A549 (cell line): ENCODE results near the gene TRAK2. TPM values are rescaled to one million over a fixed set of nuclear protein-coding genes. Genes with fewer than 3 reads are reported as not detected.

Source experiments
- ATAC-seq, 2 experiments: fragments of 200-7000 bp in 1 of 2; fragments of >200 bp in 1 of 2; cut with Nextera tagmentation in 1 of 2; cut with Tn5 transposase in 1 of 2; 3 replicates each; pipeline versions ENCODE4 v1.8.0 to v1.9.1; 2018 to 2020; ENCODE audit warnings: mild to moderate bottlenecking in 1 of 2, moderate library complexity in 1 of 2
- CTCF ChIA-PET: fragments of 300-600 bp; sonication (Branson Sonifier 250); formaldehyde crosslinking; extraction: SDS; loops from one replicate; lab custom pipeline; 2021; ENCODE audit warnings: antibody characterized with exemption, inconsistent platforms; lab: Yijun Ruan, JAX
- POLR2A ChIA-PET: fragments of 350-600 bp; formaldehyde crosslinking; extraction: SDS; loops from one replicate; lab custom pipeline; 2021; ENCODE audit warnings: antibody characterized with exemption, inconsistent platforms; lab: Yijun Ruan, JAX
- DNase-seq, 2 experiments: peaks; one replicate each; pipeline versions ENCODE4 v3.0.0 to v3.0.0-alpha.2; 2011 to 2016; ENCODE audit warnings: low read depth in 1 of 2, low spot score in 1 of 2
- FAIRE-seq: peaks from 2 replicates; lab custom pipeline; 2011; peaks lifted over from hg19 to GRCh38; lab: Jason Lieb, UNC
- H3K27ac ChIP-seq, 2 experiments: fragments of >200 bp; sonication (Bioruptor Twin); formaldehyde crosslinking; 3 replicates each; pipeline ENCODE4 v1.5.1; 2016 to 2017
- H3K4me1 ChIP-seq: fragments of >200 bp; sonication (Bioruptor Twin); formaldehyde crosslinking; 3 replicates; pipeline ENCODE4 v1.6.1; 2016
- H3K4me2 ChIP-seq: fragments of >200 bp; sonication (Bioruptor Twin); formaldehyde crosslinking; 3 replicates; pipeline ENCODE4 v1.6.1; 2016
- H3K4me3 ChIP-seq: fragments of >200 bp; sonication (Bioruptor Twin); formaldehyde crosslinking; 3 replicates; pipeline ENCODE4 v1.5.1; 2016
- H3K9me3 ChIP-seq: fragments of >200 bp; sonication (Bioruptor Twin); formaldehyde crosslinking; 3 replicates; pipeline ENCODE4 v1.6.1; 2016
- BHLHE40 ChIP-seq: IDR thresholded peaks from 2 replicates; pipeline ENCODE4 v1.6.1; 2012; ENCODE audit warnings: low read depth, low read length, inconsistent platforms
- CEBPB ChIP-seq, 2 experiments: fragments of >200 bp in 1 of 2; sonication (Bioruptor Twin) in 1 of 2; formaldehyde crosslinking in 1 of 2; IDR thresholded peaks; 2 replicates each; pipeline ENCODE4 v1.6.1; 2012 to 2016
- CHD4 ChIP-seq: fragments of 200-600 bp; sonication (generic); IDR thresholded peaks from 2 replicates; pipeline ENCODE4 v1.6.1; 2016; ENCODE audit warnings: antibody characterized with exemption, mild to moderate bottlenecking, borderline replicate concordance
- ESRRA ChIP-seq: fragments of 150-350 bp; IDR thresholded peaks from 2 replicates; pipeline ENCODE4 v1.6.1; 2014; ENCODE audit warnings: mild to moderate bottlenecking, low read length, borderline replicate concordance
- FOXS1 ChIP-seq: fragments of 250-450 bp; sonication (Bioruptor Pico); IDR thresholded peaks from 2 replicates; pipeline ENCODE4 v1.5.0; 2020; ENCODE audit warnings: mild to moderate bottlenecking, moderate library complexity
- GATA3 ChIP-seq: IDR thresholded peaks from 2 replicates; pipeline ENCODE4 v1.6.1; 2012; ENCODE audit warnings: borderline replicate concordance
- HEYL ChIP-seq: fragments of 250-450 bp; sonication (Bioruptor Pico); IDR thresholded peaks from 2 replicates; pipeline ENCODE4 v1.8.0; 2021; ENCODE audit warnings: mild to moderate bottlenecking, moderate library complexity
- HOXB13 ChIP-seq: fragments of 250-450 bp; sonication (Bioruptor Pico); IDR thresholded peaks from 2 replicates; pipeline ENCODE4 v1.5.0; 2020; ENCODE audit warnings: low read depth, mild to moderate bottlenecking, moderate library complexity
- HOXB5 ChIP-seq: fragments of 250-450 bp; sonication (Bioruptor Pico); IDR thresholded peaks from 2 replicates; pipeline ENCODE4 v1.5.0; 2020; ENCODE audit warnings: mild to moderate bottlenecking, moderate library complexity
- JUN ChIP-seq, 2 experiments: fragments of >200 bp; sonication (Bioruptor Twin); formaldehyde crosslinking; IDR thresholded peaks; 2 replicates in 1 of 2; 3 replicates in 1 of 2; pipeline ENCODE4 v1.6.1; 2016 to 2017
- KDM5A ChIP-seq: fragments of 200-600 bp; sonication (generic); IDR thresholded peaks from 2 replicates; pipeline ENCODE4 v1.6.1; 2016; ENCODE audit warnings: antibody characterized with exemption, mild to moderate bottlenecking
- MAFK ChIP-seq: fragments of 450-650 bp; IDR thresholded peaks from 2 replicates; pipeline ENCODE4 v1.6.1; 2014; ENCODE audit not compliant: partially characterized antibody
- NFE2L2 ChIP-seq: fragments of 150-350 bp; conservative IDR thresholded peaks from 2 replicates; pipeline ENCODE4 v1.6.1; 2014; ENCODE audit warnings: low read length
- POLR2A ChIP-seq: IDR thresholded peaks from 2 replicates; pipeline ENCODE4 v1.6.1; 2012; ENCODE audit warnings: mild to moderate bottlenecking, low read length
- RARB ChIP-seq: fragments of 250-450 bp; sonication (Bioruptor Pico); IDR thresholded peaks from 2 replicates; pipeline ENCODE4 v1.8.0; 2021; ENCODE audit warnings: mild to moderate bottlenecking, moderate library complexity
- RCOR1 ChIP-seq: fragments of 150-350 bp; IDR thresholded peaks from 2 replicates; pipeline ENCODE4 v1.6.1; 2014; ENCODE audit warnings: antibody characterized with exemption, low read length, low read depth
- RFX5 ChIP-seq: fragments of 450-650 bp; IDR thresholded peaks from 2 replicates; pipeline ENCODE4 v1.7.1; 2014; ENCODE audit warnings: antibody characterized with exemption, mild to moderate bottlenecking, moderate library complexity
- RNF2 ChIP-seq: fragments of 200-600 bp; sonication (generic); IDR thresholded peaks from 2 replicates; pipeline ENCODE4 v1.6.1; 2016; ENCODE audit warnings: low read depth, mild to moderate bottlenecking, antibody characterized with exemption, moderate library complexity, borderline replicate concordance
- ZC3H11A ChIP-seq: fragments of 450-650 bp; IDR thresholded peaks from 2 replicates; pipeline ENCODE4 v1.6.1; 2014; ENCODE audit warnings: antibody characterized with exemption, mild to moderate bottlenecking
- ZNF302 ChIP-seq: fragments of 250-450 bp; sonication (Bioruptor Pico); IDR thresholded peaks from 2 replicates; pipeline ENCODE4 v1.9.0; 2021; ENCODE audit warnings: inconsistent platforms, mild to moderate bottlenecking, moderate library complexity
- WGBS: methylation state at CpG from one replicate; pipeline ENCODE4 v1.1.6; 2017; ENCODE audit errors: missing lambda C conversion rate; 5-methylcytosine and 5-hydroxymethylcytosine counted together
- polyA plus RNA-seq, 4 experiments: library from polyadenylated mRNA; depleted of rRNA in 3 of 4; stranded (reverse); fragments of >200 nt; fragmentation: RNase III in 1 of 4; extraction: RNeasy Plus Mini Kit Qiagen cat#74134 plus additional on column Dnase treatment in 1 of 4; gene quantifications; 2 replicates in 3 of 4; 3 replicates in 1 of 4; pipeline ENCODE4 v1.2.3, GENCODE V29; 2011 to 2017
- TF ChIP-seq, protein P1 (sequence below): fragments of >200 bp; sonication (Bioruptor Twin); formaldehyde crosslinking; IDR thresholded peaks from 3 replicates; pipeline ENCODE4 v1.5.1; 2016
- TF ChIP-seq, protein P2 (sequence below): IDR thresholded peaks from 2 replicates; pipeline ENCODE4 v1.6.1; 2012
- TF ChIP-seq, protein P3 (sequence below): IDR thresholded peaks from 2 replicates; pipeline ENCODE4 v1.6.1; 2012; ENCODE audit warnings: low read depth, borderline replicate concordance
- TF ChIP-seq, protein P4 (sequence below): fragments of 250-450 bp; sonication (Bioruptor Pico); IDR thresholded peaks from 2 replicates; pipeline ENCODE4 v1.5.0; 2020; ENCODE audit warnings: low read depth, mild to moderate bottlenecking, moderate library complexity
- TF ChIP-seq, protein P5 (sequence below): fragments of >200 bp; sonication (Bioruptor Twin); formaldehyde crosslinking; IDR thresholded peaks from 2 replicates; pipeline ENCODE4 v1.6.1; 2016
- TF ChIP-seq, protein P6 (sequence below): fragments of 450-650 bp; IDR thresholded peaks from 2 replicates; pipeline ENCODE4 v1.6.1; 2014; ENCODE audit warnings: antibody characterized with exemption

TRAK2 gene
- polyA plus RNA-seq, 2 of the 4 experiments (the other 2 are of a cell fraction) = 10.2 to 22.4 TPM

DNA sequence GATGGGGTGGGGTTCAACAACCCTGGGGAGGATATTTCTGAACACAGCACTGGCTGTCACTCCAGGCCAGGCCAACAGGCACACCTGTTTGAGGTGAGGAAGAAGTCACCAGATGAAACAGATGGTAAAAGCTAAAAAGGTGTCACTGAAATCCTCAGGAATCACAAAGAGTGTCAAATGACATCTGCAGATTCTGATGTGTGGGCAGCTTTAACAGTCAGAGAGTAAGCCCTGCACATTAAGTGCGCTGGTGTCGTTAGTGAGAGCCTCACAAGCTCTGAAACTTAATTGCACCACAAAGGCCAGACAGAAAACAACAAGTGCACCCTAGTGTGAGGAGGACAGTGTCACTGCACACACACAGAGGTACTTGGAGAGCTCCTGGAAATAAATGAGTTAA, 107.7 kb downstream of the TRAK2 start:
- FAIRE-seq = no peak
- no peak for ATAC-seq
- DNase-seq = no peak
- POLR2A ChIA-PET = no interaction called here
- WGBS = 83% methylated on average over 2 of the region's 2 CpGs
- TF ChIP-seq CHD4 = no peak
- TF ChIP-seq CEBPB (IDR thresholded peaks at IDR 0.05) = no peak
- no peak for TF ChIP-seq JUN (IDR thresholded peaks at IDR 0.05)
- no peak for TF ChIP-seq ZC3H11A
- TF ChIP-seq HEYL (CRISPR knock-in tag) = no peak
- TF ChIP-seq RNF2 = no peak
- TF ChIP-seq ZNF302 = no peak
- TF ChIP-seq, protein P1, sequence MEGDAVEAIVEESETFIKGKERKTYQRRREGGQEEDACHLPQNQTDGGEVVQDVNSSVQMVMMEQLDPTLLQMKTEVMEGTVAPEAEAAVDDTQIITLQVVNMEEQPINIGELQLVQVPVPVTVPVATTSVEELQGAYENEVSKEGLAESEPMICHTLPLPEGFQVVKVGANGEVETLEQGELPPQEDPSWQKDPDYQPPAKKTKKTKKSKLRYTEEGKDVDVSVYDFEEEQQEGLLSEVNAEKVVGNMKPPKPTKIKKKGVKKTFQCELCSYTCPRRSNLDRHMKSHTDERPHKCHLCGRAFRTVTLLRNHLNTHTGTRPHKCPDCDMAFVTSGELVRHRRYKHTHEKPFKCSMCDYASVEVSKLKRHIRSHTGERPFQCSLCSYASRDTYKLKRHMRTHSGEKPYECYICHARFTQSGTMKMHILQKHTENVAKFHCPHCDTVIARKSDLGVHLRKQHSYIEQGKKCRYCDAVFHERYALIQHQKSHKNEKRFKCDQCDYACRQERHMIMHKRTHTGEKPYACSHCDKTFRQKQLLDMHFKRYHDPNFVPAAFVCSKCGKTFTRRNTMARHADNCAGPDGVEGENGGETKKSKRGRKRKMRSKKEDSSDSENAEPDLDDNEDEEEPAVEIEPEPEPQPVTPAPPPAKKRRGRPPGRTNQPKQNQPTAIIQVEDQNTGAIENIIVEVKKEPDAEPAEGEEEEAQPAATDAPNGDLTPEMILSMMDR = no peak
- TF ChIP-seq, protein P2, sequence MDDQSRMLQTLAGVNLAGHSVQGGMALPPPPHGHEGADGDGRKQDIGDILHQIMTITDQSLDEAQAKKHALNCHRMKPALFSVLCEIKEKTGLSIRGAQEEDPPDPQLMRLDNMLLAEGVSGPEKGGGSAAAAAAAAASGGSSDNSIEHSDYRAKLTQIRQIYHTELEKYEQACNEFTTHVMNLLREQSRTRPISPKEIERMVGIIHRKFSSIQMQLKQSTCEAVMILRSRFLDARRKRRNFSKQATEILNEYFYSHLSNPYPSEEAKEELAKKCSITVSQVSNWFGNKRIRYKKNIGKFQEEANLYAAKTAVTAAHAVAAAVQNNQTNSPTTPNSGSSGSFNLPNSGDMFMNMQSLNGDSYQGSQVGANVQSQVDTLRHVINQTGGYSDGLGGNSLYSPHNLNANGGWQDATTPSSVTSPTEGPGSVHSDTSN = no peak
- TF ChIP-seq, protein P3, sequence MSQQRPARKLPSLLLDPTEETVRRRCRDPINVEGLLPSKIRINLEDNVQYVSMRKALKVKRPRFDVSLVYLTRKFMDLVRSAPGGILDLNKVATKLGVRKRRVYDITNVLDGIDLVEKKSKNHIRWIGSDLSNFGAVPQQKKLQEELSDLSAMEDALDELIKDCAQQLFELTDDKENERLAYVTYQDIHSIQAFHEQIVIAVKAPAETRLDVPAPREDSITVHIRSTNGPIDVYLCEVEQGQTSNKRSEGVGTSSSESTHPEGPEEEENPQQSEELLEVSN = no peak
- no peak for TF ChIP-seq RCOR1
- TF ChIP-seq BHLHE40 = no peak
- TF ChIP-seq, all 56 proteins: peak for 0
- no peaks in the 10 kb centered on the region for H3K9me3 ChIP-seq
- no peak overlapping the region for H3K27ac ChIP-seq
- CTCF ChIA-PET = interaction anchor here (1.2 kb wide), 1 partner anchor 20 kb away, joined by 4 read pairs; no protein-coding TSS in a partner anchor
- no peaks in the 10 kb centered on the region for H3K4me1 ChIP-seq
- no peak overlapping the region for H3K4me2 ChIP-seq
- H3K4me3 ChIP-seq = no peak overlapping the region

DNA sequence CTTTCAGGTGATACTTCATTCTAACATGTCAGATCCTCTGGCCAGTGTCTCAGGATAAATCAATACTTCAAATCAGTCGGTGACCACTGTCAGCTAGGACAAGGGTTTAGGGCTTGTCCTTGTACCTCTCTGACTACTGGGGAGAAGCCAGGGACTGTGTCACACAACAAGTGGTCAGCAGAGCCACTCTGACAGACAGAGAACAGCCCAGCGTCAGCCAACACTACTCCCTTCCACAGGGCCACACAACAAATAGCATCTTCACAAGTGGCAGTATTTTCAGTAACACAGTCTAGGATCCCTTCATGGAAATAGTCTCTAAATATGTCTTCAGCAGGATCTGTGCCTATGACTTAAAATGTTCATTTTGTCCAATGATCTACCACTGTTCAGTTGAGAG, 108.3 kb downstream of the TRAK2 start:
- POLR2A ChIA-PET = no interaction called here
- Histone ChIP-seq H3K27ac (no peak overlapping the region), H3K9me3 (no peaks in the 10 kb centered on the region), H3K4me1 (no peaks in the 10 kb centered on the region), H3K4me2 (no peak overlapping the region)
- CTCF ChIA-PET = interaction anchor here (1.2 kb wide), 1 partner anchor 21 kb away, joined by 4 read pairs; no protein-coding TSS in a partner anchor
- WGBS = 38% methylated on average over 2 of the region's 2 CpGs
- DNase-seq (no peak), ATAC-seq (no peak), FAIRE-seq (no peak)
- TF ChIP-seq CEBPB (IDR thresholded peaks at IDR 0.05) (no peak), MAFK (no peak), RARB (CRISPR knock-in tag) (no peak), ZC3H11A (no peak), ESRRA (no peak), GATA3 (no peak), JUN (IDR thresholded peaks at IDR 0.05) (no peak), RFX5 (no peak), HOXB5 (CRISPR knock-in tag) (no peak), HOXB13 (CRISPR knock-in tag) (no peak), FOXS1 (no peak), POLR2A (no peak), KDM5A (no peak), NFE2L2 (no peak), CHD4 (no peak)
- TF ChIP-seq, protein P4, sequence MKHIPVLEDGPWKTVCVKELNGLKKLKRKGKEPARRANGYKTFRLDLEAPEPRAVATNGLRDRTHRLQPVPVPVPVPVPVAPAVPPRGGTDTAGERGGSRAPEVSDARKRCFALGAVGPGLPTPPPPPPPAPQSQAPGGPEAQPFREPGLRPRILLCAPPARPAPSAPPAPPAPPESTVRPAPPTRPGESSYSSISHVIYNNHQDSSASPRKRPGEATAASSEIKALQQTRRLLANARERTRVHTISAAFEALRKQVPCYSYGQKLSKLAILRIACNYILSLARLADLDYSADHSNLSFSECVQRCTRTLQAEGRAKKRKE (CRISPR knock-in tag) = no peak
- TF ChIP-seq, protein P3 = no peak
- TF ChIP-seq, protein P5, sequence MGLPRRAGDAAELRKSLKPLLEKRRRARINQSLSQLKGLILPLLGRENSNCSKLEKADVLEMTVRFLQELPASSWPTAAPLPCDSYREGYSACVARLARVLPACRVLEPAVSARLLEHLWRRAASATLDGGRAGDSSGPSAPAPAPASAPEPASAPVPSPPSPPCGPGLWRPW = no peak
- TF ChIP-seq, protein P1 = no peak
- TF ChIP-seq, protein P6, sequence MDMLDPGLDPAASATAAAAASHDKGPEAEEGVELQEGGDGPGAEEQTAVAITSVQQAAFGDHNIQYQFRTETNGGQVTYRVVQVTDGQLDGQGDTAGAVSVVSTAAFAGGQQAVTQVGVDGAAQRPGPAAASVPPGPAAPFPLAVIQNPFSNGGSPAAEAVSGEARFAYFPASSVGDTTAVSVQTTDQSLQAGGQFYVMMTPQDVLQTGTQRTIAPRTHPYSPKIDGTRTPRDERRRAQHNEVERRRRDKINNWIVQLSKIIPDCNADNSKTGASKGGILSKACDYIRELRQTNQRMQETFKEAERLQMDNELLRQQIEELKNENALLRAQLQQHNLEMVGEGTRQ = no peak
- TF ChIP-seq, all 56 proteins: peak for 0
- H3K4me3 ChIP-seq = no peak overlapping the region
